HFF-Myc (cell line): ENCODE results near the gene AXIN1.
"Not testable (repeated sequence)": the region's sequence is repeated elsewhere in the genome, so short reads cannot be mapped to it uniquely, and the experiment has no call there.

Experiments used
- DNase-seq: peaks from one replicate; pipeline ENCODE4 v3.0.0-alpha.2; 2011; ENCODE audit warnings: low read depth; ENCODE audit errors: extremely low read depth
- H3K4me3 ChIP-seq: replicated peaks from 2 replicates; pipeline ENCODE4 v1.5.1; 2011; ENCODE audit warnings: low read depth, mild to moderate bottlenecking, control low read depth, low read length
- TF ChIP-seq, protein P1 (sequence below): IDR thresholded peaks from 2 replicates; pipeline ENCODE4 v1.5.1; 2012; ENCODE audit warnings: mild to moderate bottlenecking, low read depth, low read length, control low read depth; ENCODE audit errors: missing control alignments

The AXIN1 gene

DNA sequence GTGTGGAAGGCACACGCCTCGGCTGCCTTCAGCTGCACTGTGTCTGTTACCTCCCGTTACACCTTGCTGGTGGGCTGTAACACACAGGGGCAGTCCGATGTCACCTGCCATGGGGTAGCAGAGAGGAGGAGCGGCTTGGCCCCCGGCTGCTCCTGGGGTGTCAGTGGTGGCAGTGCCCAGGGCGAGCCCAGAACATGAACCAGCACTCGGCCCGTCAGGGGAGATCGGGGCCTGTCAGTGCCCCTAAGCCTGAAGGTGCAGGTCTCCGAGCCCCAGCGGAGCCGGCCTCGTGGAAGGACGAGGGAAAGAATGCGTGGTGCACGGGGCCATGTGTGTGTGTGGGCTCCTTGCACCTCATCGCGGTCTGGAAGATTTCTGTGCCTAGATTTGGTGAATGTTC is 92.2 kb downstream of the AXIN1 start:
- DNase-seq, result no peak
- TF ChIP-seq, protein P1, sequence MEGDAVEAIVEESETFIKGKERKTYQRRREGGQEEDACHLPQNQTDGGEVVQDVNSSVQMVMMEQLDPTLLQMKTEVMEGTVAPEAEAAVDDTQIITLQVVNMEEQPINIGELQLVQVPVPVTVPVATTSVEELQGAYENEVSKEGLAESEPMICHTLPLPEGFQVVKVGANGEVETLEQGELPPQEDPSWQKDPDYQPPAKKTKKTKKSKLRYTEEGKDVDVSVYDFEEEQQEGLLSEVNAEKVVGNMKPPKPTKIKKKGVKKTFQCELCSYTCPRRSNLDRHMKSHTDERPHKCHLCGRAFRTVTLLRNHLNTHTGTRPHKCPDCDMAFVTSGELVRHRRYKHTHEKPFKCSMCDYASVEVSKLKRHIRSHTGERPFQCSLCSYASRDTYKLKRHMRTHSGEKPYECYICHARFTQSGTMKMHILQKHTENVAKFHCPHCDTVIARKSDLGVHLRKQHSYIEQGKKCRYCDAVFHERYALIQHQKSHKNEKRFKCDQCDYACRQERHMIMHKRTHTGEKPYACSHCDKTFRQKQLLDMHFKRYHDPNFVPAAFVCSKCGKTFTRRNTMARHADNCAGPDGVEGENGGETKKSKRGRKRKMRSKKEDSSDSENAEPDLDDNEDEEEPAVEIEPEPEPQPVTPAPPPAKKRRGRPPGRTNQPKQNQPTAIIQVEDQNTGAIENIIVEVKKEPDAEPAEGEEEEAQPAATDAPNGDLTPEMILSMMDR, result no peak
- H3K4me3 ChIP-seq, result no peak overlapping the region

DNA sequence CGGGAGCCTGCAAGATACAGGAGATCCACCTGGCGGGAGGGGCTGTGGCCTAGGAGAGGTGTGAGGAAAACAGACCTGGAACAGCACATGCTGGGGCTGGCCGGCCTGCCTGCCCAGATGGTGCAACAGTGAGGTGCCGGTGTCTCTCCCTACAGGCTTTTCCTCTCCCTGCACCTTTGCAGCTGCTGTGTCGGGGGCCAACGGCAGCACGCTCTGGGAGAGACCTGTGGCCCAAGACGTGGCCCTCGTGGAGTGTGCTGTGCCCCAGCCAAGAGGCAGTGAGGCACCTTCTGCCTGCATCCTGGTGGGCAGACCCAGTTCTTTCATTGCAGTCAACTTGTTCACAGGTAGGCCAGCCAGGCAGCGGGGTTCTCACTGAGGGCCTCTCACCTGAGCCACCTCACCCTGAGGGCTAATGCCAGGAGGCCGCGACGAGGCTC is 92.7 kb downstream of the AXIN1 start:
- DNase-seq, result no peak
- TF ChIP-seq, protein P1, result no peak
- no peak overlapping the region for H3K4me3 ChIP-seq

- DNase-seq, result no peak
- TF ChIP-seq, protein P1, result no peak
Observed at GRCh38 chr16:259226-259625, 93.3 kb downstream of the AXIN1 start.

GRCh38 chr16:258091-258490 is 94.4 kb downstream of the AXIN1 start:
- not testable (repeated sequence) for DNase-seq, H3K4me3 ChIP-seq

More at GRCh38 chr16:259226-259625, 93.3 kb downstream of the AXIN1 start:
- H3K4me3 ChIP-seq, result no peak overlapping the region

DNA sequence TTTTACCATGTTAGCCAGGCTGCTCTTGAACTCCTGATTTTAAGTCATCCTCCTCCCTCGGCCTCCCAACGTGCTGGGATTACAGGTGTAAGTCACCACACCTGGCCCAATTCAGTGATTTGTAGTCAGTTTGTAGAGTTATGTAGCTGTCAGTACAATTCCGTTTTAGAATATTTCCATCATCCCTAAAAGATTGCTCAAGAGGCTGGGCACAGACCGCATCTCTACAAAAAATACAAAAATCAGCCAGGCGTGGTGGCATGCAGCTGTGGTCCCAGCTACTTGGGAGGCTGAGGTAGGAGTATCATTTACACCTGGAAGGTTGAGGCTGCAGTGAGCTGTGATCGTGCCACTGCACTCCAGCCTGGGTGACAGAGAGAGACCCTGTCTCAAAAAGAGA is 97.3 kb downstream of the AXIN1 start:
- H3K4me3 ChIP-seq, result no peak overlapping the region
- TF ChIP-seq, protein P1, result no peak
- no peak for DNase-seq

- no peak for DNase-seq
- no peak overlapping the region for H3K4me3 ChIP-seq
- TF ChIP-seq, protein P1, result no peak
Observed at GRCh38 chr16:254461-254860, 98.1 kb downstream of the AXIN1 start.

DNA sequence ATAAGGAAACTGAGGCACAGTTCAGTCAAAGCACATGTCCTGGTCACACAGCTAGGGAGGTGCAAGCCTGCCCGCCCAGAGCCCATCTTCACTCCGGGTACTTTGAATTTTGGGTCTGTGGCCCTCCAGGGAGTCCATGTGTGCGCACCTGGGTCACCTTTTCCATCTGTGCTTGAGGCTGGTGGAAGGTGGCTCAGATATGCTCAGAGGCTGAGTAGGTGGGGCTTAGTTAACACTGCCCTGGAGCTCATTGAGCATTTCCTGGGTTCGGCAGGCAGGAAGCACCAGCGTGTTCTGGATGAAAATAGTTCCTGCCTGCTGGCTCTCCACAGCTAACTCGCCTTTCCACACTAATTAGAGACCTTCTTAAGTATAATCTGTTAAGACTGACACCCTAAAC is 98.7 kb downstream of the AXIN1 start:
- no peak for DNase-seq
- TF ChIP-seq, protein P1, result no peak
- H3K4me3 ChIP-seq, result no peak overlapping the region
